Stimulated activated CD4-positive, alpha-beta T cell treated with anti-CD3 and anti-CD28 coated beads, Interleukin-12 subunit alpha, Interleukin-12 subunit beta, amount 100 ng/mL, for 24 hours (primary cell): ENCODE data around the gene KRTAP19-5.
"Not testable (repeated sequence)": the region's sequence is repeated elsewhere in the genome, so short reads cannot be mapped to it uniquely, and the experiment has no call there.

ENCODE experiments used
- DNase-seq, 2 experiments: peaks; one replicate each; pipeline ENCODE4 v3.0.0-alpha.2; 2020; ENCODE audit warnings: low read depth in 2 of 2

Gene KRTAP19-5

DNA sequence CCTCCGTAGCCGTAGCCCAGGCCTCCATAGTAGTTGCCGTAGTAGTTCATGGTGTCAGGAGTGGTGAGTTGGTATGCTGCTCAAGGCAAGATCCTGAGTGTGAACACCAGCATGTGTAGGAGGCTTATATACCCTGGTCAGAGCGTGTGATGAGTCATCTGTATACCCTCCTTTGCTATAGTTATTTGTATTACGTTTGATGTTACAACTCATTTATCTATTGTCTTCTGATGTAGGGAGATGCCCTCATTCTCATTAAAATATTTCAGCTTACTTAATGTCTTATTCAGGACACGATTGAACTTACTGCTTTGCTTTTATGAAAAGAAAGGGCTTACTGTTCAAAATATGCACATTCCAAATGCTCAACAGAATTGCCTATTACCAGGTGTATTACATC is at the start of gene KRTAP19-5:
Gene KRTAP19-5, minus strand, starts transcription at position 101 of the 400 bp plus-strand sequence. Its CDS starts 51 bp downstream, at position 50.
- no peak for DNase-seq

DNA sequence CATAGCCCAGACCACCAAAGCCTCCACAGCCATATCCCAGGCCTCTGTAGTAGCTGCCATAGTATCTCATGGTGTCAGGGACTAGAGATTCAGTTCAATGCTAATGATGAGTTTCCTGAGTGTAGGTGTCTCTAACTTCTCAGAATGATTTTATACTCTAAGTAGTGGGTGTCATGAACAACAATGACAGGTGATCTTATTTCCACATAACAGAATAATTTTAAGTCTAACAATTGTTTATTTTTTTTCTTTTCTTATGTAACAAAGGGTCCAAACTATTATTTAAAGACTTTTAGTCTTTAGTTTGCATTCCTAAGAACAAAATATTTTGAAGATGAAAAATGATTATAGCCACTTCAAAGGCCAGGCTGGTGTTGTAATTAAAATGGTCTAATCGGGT is 39.8 kb upstream of the KRTAP19-5 start, which contains the start of gene KRTAP19-6:
Gene KRTAP19-6, minus strand, starts transcription at position 101 of the 400 bp plus-strand sequence. Its CDS starts 31 bp downstream, at position 70.
- DNase-seq, result no peak

DNA sequence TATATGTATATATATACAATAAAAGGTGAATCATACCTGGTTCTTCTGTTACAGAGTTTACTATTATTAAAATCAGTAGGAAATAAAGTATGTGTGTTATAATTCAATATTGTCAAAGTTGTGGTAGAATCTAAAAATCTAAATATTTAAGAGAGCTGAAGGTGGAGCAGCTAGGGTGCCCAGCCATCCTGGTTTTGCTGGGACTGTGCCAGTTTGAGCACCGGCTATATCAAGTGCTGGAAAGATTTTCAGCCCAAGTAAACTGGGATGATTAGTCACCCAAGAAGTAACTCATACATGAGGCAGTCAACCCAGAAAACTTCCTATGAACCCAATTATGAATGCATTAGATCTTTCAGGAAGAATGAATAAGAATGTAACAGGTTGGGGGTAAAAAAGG is 16.9 kb upstream of the KRTAP19-5 start:
- DNase-seq, result no peak

DNA sequence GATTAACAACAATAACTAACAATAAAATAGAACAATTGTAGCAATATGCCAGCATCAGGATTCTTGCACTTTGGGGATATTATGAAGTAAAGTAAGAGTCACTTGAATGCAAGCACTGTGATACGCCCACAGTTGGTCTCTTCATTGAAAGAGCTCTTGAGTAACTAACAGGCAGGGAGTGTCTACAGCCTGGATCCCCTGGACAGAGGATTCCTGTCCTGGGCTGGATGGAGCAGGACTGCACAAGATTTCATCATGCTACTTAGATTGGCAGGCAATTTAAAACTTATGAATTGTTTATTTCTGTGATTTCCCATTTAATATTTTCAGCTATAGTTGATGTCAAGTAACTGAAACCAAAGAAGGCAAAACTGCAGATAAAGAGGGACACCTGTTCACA is 13.7 kb upstream of the KRTAP19-5 start:
- DNase-seq, result no peak

DNA sequence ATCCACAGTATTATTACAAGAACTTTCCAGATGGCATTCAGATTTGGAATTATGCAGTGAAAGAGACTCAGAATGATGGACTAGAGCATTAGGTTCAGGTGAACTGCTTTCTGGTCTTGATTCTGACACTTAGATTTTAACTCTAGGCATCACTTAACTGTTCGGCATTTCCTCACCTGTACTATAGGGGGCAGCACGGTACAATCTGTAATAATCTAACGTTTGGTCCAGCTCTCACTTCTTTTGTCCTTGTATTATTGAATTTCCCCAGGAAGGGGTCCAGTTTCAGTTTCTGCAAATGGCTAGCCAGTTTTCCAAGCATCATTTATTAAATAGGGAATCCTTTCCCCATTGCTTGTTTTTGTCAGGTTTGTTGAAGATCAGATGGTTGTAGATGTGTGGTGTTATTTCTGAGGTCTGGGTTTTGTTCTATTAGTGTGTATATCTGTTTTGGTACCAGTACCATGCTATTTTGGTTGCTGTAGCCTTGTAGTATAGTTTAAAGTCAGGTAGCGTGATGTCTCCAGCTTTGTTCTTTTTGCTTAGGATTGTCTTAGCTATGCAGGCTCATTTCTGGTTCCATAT is 3.8 kb upstream of the KRTAP19-5 start:
- DNase-seq, result not testable (repeated sequence)

DNA sequence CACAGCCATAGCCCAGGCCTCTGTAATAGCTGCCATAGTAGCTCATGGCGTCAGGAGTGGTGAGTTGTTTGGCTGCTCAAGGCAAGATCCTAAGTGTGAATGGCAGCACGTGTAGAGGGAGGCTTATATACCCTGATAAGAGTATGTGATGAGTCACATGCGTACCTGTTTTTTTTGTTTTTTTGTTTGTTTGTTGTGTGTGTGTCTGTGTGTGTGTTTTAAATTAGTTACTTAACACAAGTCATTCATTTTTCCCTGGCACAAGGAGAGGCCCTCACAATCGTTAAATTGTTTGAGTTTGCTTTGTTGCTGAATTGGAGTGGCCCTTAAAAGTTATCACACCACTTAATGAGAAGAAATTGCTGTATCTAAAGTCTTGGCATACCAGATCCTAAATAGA is 4.9 kb downstream of the KRTAP19-5 start, which contains the start of gene KRTAP19-4:
Gene KRTAP19-4, minus strand, starts transcription at position 101 of the 400 bp plus-strand sequence. Its CDS starts 55 bp downstream, at position 46.
- no peak for DNase-seq

DNA sequence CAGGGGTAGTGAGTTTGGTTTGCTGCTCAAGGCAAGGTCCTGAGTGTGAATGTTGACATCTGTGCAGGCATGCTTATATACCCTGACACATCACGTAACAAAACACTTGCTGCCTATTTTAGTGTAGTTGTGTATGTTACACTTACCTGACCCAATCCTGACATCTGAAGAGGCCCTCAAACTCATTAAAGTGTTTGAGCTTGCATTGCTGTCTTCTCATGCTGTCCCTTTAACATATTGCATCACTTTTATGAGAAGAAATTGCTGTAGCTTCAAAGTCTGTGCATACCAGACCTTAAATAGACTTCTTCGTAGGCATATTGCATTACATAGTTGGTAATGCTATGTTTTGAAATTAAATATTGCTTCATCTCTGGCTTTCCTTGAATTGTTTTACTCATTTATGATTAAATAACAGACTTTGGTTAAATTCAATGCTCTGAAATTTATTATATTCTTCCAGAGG is 9.9 kb downstream of the KRTAP19-5 start, which contains the start of gene KRTAP19-3:
Gene KRTAP19-3, minus strand, starts transcription at position 51 of the 466 bp plus-strand sequence. CDS start 56 bp downstream, outside the sequence.
- no peak for DNase-seq

DNA sequence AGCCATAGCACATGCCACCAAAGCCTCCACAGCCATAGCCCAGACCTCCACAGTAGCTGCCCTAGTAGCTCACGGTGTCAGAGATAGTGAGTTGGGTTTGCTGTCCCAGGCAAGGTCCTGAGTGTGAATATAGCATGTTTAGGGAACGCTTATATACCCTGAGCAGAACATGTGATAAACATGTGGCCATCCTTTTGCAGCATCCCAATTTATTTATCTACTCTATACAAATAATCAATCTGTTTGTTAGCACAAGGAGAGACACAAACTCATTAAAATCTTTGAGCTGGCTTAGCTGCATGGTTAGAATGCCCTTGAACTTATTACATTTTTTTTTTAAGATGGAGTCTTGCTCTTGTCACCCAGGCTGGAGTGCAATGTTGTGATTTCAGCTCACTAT is 14.6 kb downstream of the KRTAP19-5 start, which contains the start of gene KRTAP19-2:
Gene KRTAP19-2, minus strand, starts transcription at position 101 of the 400 bp plus-strand sequence. Its CDS starts 88 bp downstream, at position 13.
- DNase-seq, result no peak

DNA sequence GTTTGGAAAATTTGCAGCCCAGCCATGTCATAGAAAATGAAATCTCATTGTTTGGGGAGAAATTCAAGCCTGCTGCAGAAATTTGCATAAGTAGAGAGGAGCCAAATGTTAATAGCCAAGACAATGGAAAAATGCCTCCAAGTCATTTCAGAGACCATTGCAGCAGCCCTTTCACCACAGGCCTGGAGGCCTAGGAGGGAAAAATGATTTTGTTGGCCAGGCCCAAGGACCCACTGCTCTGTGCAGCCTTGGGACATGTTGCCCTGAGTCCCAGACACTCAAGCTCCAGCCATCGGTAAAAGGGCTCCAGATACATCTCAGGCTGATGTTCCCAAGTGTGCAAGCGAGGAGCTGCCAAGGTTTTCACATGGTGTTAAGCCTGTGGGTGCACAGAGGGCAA is 15.8 kb downstream of the KRTAP19-5 start:
- DNase-seq, result no peak

DNA sequence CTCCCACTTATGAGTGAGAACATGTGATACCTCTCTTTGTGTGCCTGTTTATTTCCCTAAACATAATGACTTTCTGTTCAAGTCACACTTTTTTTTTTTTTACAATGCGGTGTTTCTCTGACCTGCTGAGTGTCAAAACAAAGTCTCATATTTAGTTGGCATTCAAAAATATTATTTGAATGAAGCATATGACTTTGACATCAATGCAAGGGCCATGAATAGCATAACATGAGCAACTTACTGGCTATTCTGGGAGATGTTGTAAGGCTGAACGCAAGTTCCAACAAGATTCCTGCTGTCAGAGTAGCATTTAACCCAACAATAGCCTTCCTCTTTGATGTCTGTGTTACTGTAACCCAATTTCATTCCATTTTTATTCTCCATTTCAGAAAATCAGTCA is 19.8 kb downstream of the KRTAP19-5 start:
- no peak for DNase-seq

DNA sequence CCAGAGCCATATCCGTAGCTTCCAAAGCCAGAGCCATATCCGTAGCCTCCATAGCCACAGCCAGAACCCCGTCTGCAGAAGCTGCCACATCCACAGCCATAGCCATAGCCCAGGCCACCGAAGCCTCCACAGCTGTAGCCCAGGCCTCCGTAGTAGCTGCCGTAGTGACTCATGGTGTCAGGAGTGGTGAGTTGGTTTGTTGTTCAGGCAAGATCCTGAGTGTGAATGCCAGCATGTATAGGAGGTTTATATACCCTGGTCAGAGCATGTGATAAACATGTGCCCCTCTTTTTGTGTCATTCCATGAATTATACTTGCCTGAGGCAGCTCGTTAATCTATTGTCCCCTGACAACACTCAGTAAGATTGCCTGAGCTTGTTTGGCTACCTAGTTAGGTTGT is 21.8 kb downstream of the KRTAP19-5 start, which contains the start of gene KRTAP19-1:
Gene KRTAP19-1, minus strand, starts transcription at position 223 of the 400 bp plus-strand sequence. Its CDS starts 50 bp downstream, at position 173.
- DNase-seq, result no peak

DNA sequence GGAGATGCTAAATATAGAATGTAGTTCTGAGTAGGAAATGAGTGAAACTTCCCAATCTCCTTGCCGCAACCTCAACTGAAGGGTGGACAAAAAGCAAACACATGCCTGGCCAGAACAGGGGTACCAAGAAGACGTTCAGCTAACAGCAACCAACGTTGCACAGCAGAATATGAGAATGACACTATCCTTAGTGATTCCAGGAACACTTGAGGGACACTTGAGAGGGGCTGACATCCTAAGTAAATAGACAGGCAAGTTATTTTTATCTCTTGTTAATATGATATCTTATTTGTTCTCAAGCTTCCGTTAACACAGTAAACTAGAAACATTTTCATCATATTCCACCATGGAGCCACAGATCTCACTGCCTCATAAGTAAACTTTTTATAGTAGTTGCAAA is 22.7 kb downstream of the KRTAP19-5 start:
- DNase-seq, result no peak

DNA sequence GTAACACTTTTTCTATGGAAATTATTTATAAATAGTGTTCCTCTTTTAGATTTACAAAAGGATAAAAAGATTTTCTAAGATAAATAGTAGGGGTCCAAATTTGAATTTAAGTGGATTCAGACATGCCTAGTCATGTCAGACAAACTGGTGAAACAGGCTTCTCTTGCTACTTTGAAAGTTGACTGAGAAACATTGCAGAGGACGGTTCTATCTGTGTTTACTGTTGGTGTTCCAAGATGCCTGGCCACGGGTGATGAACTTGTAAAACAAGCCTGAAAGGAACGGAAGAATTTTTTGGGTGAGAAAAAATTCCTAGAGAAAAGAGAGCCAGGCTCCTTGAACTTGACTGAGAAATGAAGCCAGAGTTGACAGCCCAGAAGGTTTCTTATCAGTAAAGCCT is 23.9 kb downstream of the KRTAP19-5 start:
- no peak for DNase-seq

DNA sequence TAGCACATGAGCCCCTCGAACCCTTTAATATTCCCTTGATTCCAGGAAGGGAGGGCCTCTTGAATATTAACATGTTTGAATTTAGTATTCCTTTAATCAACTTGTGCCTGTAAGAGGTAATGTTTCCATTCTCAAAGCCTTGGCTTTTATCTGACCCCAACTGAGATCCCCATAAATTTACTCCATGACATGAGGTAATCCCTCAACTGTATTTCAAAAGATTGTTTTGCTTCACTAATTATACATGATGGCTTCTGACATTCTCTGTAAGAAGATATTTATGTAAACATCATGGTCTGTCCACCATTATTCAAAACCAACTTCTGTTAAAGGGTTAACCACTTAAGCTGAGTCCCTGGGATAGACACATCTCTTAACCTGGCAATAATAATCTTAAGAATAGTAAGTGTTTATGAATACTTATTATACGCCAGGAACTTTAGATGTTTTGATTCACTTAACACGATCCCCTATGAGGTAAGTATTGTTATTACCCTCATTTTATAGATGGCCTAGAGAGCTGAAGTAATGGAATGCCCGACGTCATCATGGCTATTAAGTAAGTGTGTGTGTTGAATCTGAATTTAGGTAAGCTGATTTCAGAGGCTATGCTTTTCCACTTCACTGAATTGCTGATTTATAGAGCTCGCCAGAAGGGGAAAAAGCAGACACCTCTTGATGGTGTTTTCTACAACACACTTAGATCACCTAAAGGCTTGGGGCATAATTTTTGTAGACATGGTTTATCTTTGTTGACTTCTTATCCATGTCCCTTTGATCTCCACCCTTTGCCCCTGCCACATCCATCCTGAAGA is 32.8 kb downstream of the KRTAP19-5 start:
- no peak for DNase-seq

DNA sequence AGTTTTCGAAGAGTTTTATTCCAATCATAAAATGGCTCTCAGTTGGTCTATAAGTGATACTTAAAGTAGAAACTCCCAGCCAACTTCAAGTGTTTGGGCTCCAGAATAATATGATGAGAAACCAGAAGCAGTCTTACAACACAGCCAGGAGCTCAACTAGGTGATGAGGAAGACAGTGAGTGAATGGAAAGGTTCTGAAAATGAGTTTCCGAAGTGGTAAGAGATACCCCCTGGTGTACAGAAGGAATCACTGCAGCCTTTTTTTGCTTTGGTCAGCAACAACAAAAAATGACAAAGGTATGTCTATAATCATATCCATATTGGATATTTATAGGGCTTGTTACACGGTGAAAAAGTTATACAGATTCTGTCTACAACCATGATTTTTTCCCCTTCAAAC is 38.2 kb downstream of the KRTAP19-5 start:
- no peak for DNase-seq
